GM20431 (cell line): ENCODE measurements around the gene KRTAP22-1.

ENCODE experiments used
- in situ Hi-C: fragments of 300-500 bp; cut with MseI, MboI; formaldehyde crosslinking; loops from one replicate; pipeline ENCODE4 v1.15.0; 2020; ENCODE audit warnings: low sequenced_read_pairs; ENCODE audit not compliant: unreplicated experiment

Gene KRTAP22-1

GRCh38 chr21:30623362-30623761, 22.5 kb downstream of the KRTAP22-1 start:
- in situ Hi-C loops, result no loop called here

GRCh38 chr21:30625449-30626165, 24.7 kb downstream of the KRTAP22-1 start:
- in situ Hi-C loops, result no loop called here

- in situ Hi-C loops, result no loop called here
Measured at GRCh38 chr21:30628109-30628508, 27.2 kb downstream of the KRTAP22-1 start.

GRCh38 chr21:30629200-30629599, 28.3 kb downstream of the KRTAP22-1 start:
- in situ Hi-C loops, result no loop called here

- in situ Hi-C loops, result no loop called here
Measured at GRCh38 chr21:30634906-30635305, 34.0 kb downstream of the KRTAP22-1 start, which contains the start of gene KRTAP20-2. Gene KRTAP20-2 (plus strand): TSS chr21:30635206. CDS start chr21:30635264, 58 bp downstream.

GRCh38 chr21:30638686-30639085, 37.8 kb downstream of the KRTAP22-1 start:
- in situ Hi-C loops, result no loop called here

- in situ Hi-C loops, result no loop called here
Measured at GRCh38 chr21:30642564-30642963, 41.7 kb downstream of the KRTAP22-1 start, which contains the start of gene KRTAP20-3. Gene KRTAP20-3 (plus strand): TSS chr21:30642864.

GRCh38 chr21:30646904-30647414, 46.1 kb downstream of the KRTAP22-1 start:
- in situ Hi-C loops, result no loop called here
